Uterus (tissue), 4 donors: ENCODE data around the gene SYT11. TPM values are rescaled to one million over a fixed set of nuclear protein-coding genes. Genes with fewer than 3 reads are reported as not detected.

Source experiments
- DNase-seq, 2 donors: peaks; one replicate each; pipeline ENCODE4 v3.0.0-alpha.2; 2019 to 2020
- H3K27ac ChIP-seq, 2 donors: fragments of 200-600 bp; sonication (generic); 1 replicate in 1 of 2; 2 replicates in 1 of 2; pipeline ENCODE4 v1.5.1; 2016 to 2018
- H3K27me3 ChIP-seq, 2 donors: fragments of 200-600 bp; sonication (generic); one replicate each; pipeline ENCODE4 v1.5.1; 2018 to 2019; ENCODE audit warnings: control low read depth in 1 of 2
- H3K36me3 ChIP-seq, 2 donors: fragments of 200-600 bp; sonication (generic); one replicate each; pipeline ENCODE4 v1.5.1; 2019; ENCODE audit warnings: control low read depth in 1 of 2
- H3K4me1 ChIP-seq, 2 donors: fragments of 200-600 bp; sonication (generic); one replicate each; pipeline ENCODE4 v1.5.1; 2018 to 2019; ENCODE audit warnings: control low read depth in 1 of 2
- H3K4me3 ChIP-seq, 2 donors: fragments of 200-600 bp; sonication (generic); 1 replicate in 1 of 2; 2 replicates in 1 of 2; pipeline ENCODE4 v1.5.1; 2018 to 2019; ENCODE audit warnings: mild to moderate bottlenecking in 1 of 2
- H3K9me3 ChIP-seq, 2 donors: fragments of 200-600 bp; sonication (generic); one replicate each; pipeline ENCODE4 v1.5.1; 2019; ENCODE audit warnings: control low read depth in 1 of 2
- POLR2A ChIP-seq, 2 donors: fragments of 450-650 bp; IDR thresholded peaks; one replicate each; pipeline ENCODE4 v1.6.1; 2016; ENCODE audit warnings: antibody characterized with exemption in 2 of 2, mild to moderate bottlenecking in 1 of 2, moderate library complexity in 1 of 2
- intact Hi-C: fragments of 100-400 bp; cut with DNase I; formaldehyde crosslinking; loops from one replicate; pipeline ENCODE4 v1.15.1; 2023; ENCODE audit warnings: low total_unique reads
- small RNA-seq: library from RNA; depleted of rRNA; stranded (forward); fragments of <200 nt; gene quantifications from one replicate; pipeline ENCODE3, GENCODE V24; 2016
- total RNA-seq, 4 donors: library from RNA; depleted of rRNA in 3 of 4; stranded (reverse); fragments of >200 nt in 3 of 4; gene quantifications; one replicate each; pipeline versions ENCODE4 v1.1.0 to v1.2.4, GENCODE V29; 2014 to 2023
- TF ChIP-seq, protein P1 (sequence below), 4 experiments: fragments of 200-600 bp in 2 of 4; fragments of 450-650 bp in 2 of 4; sonication (generic) in 2 of 4; IDR thresholded peaks; one replicate each; pipeline ENCODE4 v1.5.1; 2016 to 2019; ENCODE audit warnings: antibody characterized with exemption in 4 of 4, mild to moderate bottlenecking in 2 of 4, moderate library complexity in 1 of 4
- donor health status: DM: yes; HTN: yes; CAD: no.

SYT11 gene
- total RNA-seq, 4 donors from 2014 or later: 12.8 to 70.5 (median 24.3) TPM

DNA sequence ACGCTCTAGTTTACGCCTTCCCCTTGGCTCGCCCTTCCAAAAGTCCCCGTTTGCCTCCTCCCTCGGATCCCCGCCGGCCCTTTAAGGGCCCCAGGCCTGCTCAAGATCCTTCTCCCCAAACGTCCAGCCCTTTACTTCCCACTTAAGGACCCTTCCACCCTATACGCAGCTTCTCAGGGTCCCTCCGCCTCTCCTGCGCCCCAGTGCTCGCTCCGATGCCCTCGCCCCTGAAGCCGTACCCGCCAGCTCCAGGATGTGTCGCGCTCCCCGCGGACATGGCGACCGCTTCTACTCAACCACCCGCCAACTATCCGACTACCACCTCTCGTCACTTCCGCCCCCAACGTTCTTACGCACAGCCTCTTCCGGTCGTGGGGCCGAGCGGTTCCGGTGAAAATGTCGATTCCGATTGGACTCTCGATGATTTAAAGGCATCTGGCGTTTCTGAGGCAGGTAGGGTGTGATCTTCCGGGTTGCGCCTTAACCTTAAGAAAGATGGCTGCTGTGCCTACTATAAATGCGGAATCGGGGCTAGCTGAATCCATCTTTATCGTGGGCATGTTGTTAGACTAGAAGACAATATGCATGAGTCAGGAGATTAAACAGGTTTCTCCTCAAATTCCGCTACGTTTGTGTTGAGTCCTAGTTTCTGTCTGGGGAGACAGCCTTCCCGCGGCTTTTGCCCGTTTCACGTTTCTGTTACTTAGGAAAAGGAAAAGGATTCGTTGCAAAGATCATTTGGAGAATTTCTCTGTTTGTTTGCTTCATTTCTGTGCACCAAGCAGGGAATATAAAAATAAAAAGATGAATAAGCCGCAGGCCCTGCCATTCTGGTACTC, 74.9 kb downstream of the SYT11 start, which contains the start of gene KHDC4:
TSS of gene KHDC4 (minus strand) at position 317 of the 839 bp plus-strand sequence. CDS start at position 277, 40 bp downstream.
- H3K4me3 ChIP-seq: peak within 1 kb of the TSS; percentile 69 to 98
- intact Hi-C loops: no loop called here
- DNase-seq: peak; percentile 94 to 97
- H3K27ac ChIP-seq: peak within 1 kb of the TSS; percentile 93 to 96
- TF ChIP-seq POLR2A (IDR thresholded peaks at IDR 0.05): peak; percentile 91 to 98
- TF ChIP-seq, protein P1, sequence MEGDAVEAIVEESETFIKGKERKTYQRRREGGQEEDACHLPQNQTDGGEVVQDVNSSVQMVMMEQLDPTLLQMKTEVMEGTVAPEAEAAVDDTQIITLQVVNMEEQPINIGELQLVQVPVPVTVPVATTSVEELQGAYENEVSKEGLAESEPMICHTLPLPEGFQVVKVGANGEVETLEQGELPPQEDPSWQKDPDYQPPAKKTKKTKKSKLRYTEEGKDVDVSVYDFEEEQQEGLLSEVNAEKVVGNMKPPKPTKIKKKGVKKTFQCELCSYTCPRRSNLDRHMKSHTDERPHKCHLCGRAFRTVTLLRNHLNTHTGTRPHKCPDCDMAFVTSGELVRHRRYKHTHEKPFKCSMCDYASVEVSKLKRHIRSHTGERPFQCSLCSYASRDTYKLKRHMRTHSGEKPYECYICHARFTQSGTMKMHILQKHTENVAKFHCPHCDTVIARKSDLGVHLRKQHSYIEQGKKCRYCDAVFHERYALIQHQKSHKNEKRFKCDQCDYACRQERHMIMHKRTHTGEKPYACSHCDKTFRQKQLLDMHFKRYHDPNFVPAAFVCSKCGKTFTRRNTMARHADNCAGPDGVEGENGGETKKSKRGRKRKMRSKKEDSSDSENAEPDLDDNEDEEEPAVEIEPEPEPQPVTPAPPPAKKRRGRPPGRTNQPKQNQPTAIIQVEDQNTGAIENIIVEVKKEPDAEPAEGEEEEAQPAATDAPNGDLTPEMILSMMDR (IDR thresholded peaks at IDR 0.05): peak in 3 of 4 experiments; percentile 24 to 41 (median 35)
- H3K4me1 ChIP-seq: peaks cover 17 to 28% of the 10 kb centered on the region in 2 donors
- H3K27me3 ChIP-seq: no peaks in the 10 kb centered on the region
- no peaks in the 10 kb centered on the region for H3K36me3 ChIP-seq
- H3K9me3 ChIP-seq: no peaks in the 10 kb centered on the region

Small RNAs within 50 kb of the gene (small RNA-seq; reads per million reads assigned to genes)
- gene RF00015 (not detected), gene SCARNA4 (not detected), gene SNORA80E (63.2 reads per million, percentile 93 among the genes with 10 or more reads in this experiment)

Other genes starting within 250 kb of the SYT11 start
- gene MSTO1, start 249.3 kb upstream of the SYT11 start, total RNA-seq: 10 to 100 TPM; 10.6 to 76.8 (median 38.6) TPM
- gene YY1AP1, start 170.8 kb upstream of the SYT11 start, total RNA-seq: 1,000 to 10,000 TPM in 1 of 4 donors, 100 to 1,000 TPM in 2, 10 to 100 TPM in 1; 79.1 to 6,578 (median 156) TPM
- 100 to 1,000 TPM in 1 of 4 donors, 10 to 100 TPM in 3; 43.5 to 177 (median 69.6) TPM for gene DAP3, start 170.5 kb upstream of the SYT11 start, total RNA-seq
- gene GON4L, start 2.4 kb upstream of the SYT11 start, total RNA-seq: 10 to 100 TPM; 49.7 to 93.8 (median 51.9) TPM
- 10 to 100 TPM; 12.8 to 65.6 (median 41.8) TPM for gene RIT1, start 51.8 kb downstream of the SYT11 start, total RNA-seq
- 100 to 1,000 TPM in 1 of 4 donors, 10 to 100 TPM in 3; 28.8 to 139 (median 64.2) TPM for gene KHDC4, start 74.8 kb downstream of the SYT11 start, total RNA-seq
- not detected for gene RXFP4, start 82.1 kb downstream of the SYT11 start, total RNA-seq
- gene ARHGEF2, start 119.0 kb downstream of the SYT11 start, total RNA-seq: 100 to 1,000 TPM in 1 of 4 donors, 10 to 100 TPM in 3; 59.4 to 178 (median 72.8) TPM
- 100 to 1,000 TPM in 3 of 4 donors, 10 to 100 TPM in 1; 97.6 to 474 (median 227) TPM for gene SSR2, start 161.4 kb downstream of the SYT11 start, total RNA-seq
- gene UBQLN4, start 194.2 kb downstream of the SYT11 start, total RNA-seq: 10 to 100 TPM in 2 of 4 donors, 1 to 10 TPM in 2; 2.6 to 47.0 (median 12.8) TPM
- 10 to 100 TPM; 17.3 to 97.6 (median 38.1) TPM for gene LAMTOR2, start 195.2 kb downstream of the SYT11 start, total RNA-seq
- gene RAB25, start 201.6 kb downstream of the SYT11 start, total RNA-seq: 1 to 10 TPM in 2 of 4 donors, not detected in 2; 5.0 to 5.5 TPM
- gene MEX3A, start 222.9 kb downstream of the SYT11 start, total RNA-seq: 10 to 100 TPM in 1 of 4 donors, 1 to 10 TPM in 1, under 1 TPM in 2; 0.29 to 13.3 (median 2.0) TPM